HepG2 (cell line): ENCODE results near the gene AIFM1. TPM values are rescaled to one million over a fixed set of nuclear protein-coding genes. Genes with fewer than 3 reads are reported as not detected.

Experiments used
- ATAC-seq: fragments of 200-7000 bp; cut with Tn5 transposase; 3 replicates; pipeline ENCODE4 v1.9.1; 2020; ENCODE audit warnings: mild to moderate bottlenecking, moderate library complexity
- BruUV-seq: library from RNA; stranded (reverse); fragments of 400-500 nt; replicated peaks from 2 replicates; lab custom pipeline; 2021; lab: Mats Ljungman, UMichigan
- CTCF ChIA-PET: fragments of 300-600 bp; formaldehyde crosslinking; extraction: SDS; loops from one replicate; lab custom pipeline; 2021; ENCODE audit warnings: low total read pairs, inconsistent platforms, low intra/inter-chr PET ratio; lab: Yijun Ruan, JAX
- POLR2A ChIA-PET: fragments of 350-600 bp; sonication (Branson Sonifier 250); formaldehyde crosslinking; loops from one replicate; lab custom pipeline; 2020; ENCODE audit warnings: antibody characterized with exemption, inconsistent platforms; lab: Yijun Ruan, JAX
- DNase-seq: peaks from one replicate; pipeline ENCODE4 v3.0.0-alpha.2; 2015; ENCODE audit warnings: low spot score
- FAIRE-seq: peaks from 3 replicates; lab custom pipeline; 2011; peaks lifted over from hg19 to GRCh38; lab: Jason Lieb, UNC
- H2AFZ ChIP-seq: one replicate; pipeline ENCODE4 v1.6.1; 2011; ENCODE audit warnings: low read length, inconsistent platforms
- H3K27ac ChIP-seq: fragments of 300-600 bp; 3 replicates; pipeline ENCODE4 v1.8.0; 2011; ENCODE audit warnings: mixed run types, mild to moderate bottlenecking, mixed read lengths, low read length, inconsistent platforms; ENCODE audit not compliant: insufficient read depth; ENCODE audit errors: extremely low read length
- H3K27me3 ChIP-seq, 2 experiments: fragments of 200-600 bp in 1 of 2; 2 replicates in 1 of 2; 3 replicates in 1 of 2; pipeline versions ENCODE4 v1.6.0 to v1.8.0; 2011; ENCODE audit warnings: low read length in 2 of 2, mild to moderate bottlenecking in 2 of 2, moderate library complexity in 2 of 2, inconsistent platforms in 1 of 2; ENCODE audit not compliant: insufficient read depth in 2 of 2, control insufficient read depth in 1 of 2
- H3K36me3 ChIP-seq, 2 experiments: fragments of 200-600 bp in 1 of 2; replicated peaks in 1 of 2; 2 replicates in 1 of 2; 3 replicates in 1 of 2; pipeline versions ENCODE4 v1.5.1 to v1.8.0; 2011; ENCODE audit warnings: low read length in 2 of 2, inconsistent platforms in 1 of 2; ENCODE audit not compliant: insufficient read depth in 2 of 2, control insufficient read depth in 1 of 2
- H3K4me1 ChIP-seq: 2 replicates; pipeline ENCODE4 v1.5.1; 2012; ENCODE audit warnings: low read length, inconsistent platforms; ENCODE audit not compliant: insufficient read depth
- H3K4me2 ChIP-seq: 2 replicates; pipeline ENCODE4 v1.6.0; 2011; ENCODE audit warnings: low read depth, low read length, inconsistent platforms
- H3K4me3 ChIP-seq, 3 experiments: fragments of 200-600 bp in 1 of 3; sonication (generic), shearing (Covaris generic) in 1 of 3; replicated peaks in 1 of 3; 2 replicates each; pipeline ENCODE4 v1.5.1; 2011 to 2016; ENCODE audit warnings: low read length in 3 of 3, inconsistent platforms in 2 of 3, low read depth in 2 of 3, mild to moderate bottlenecking in 2 of 3, control low read depth in 1 of 3, mixed read lengths in 1 of 3; ENCODE audit not compliant: insufficient read depth in 1 of 3
- H3K79me2 ChIP-seq: one replicate; pipeline ENCODE4 v1.6.1; 2011; ENCODE audit warnings: low read length, inconsistent platforms; ENCODE audit not compliant: insufficient read depth
- H3K9ac ChIP-seq: 2 replicates; pipeline ENCODE4 v1.6.0; 2011; ENCODE audit warnings: mild to moderate bottlenecking, low read depth, low read length, inconsistent platforms; ENCODE audit not compliant: insufficient read depth
- H3K9me3 ChIP-seq: 2 replicates; pipeline ENCODE4 v1.5.1; 2012; ENCODE audit warnings: mild to moderate bottlenecking, low read length
- H4K20me1 ChIP-seq: 2 replicates; pipeline ENCODE4 v1.6.0; 2011; ENCODE audit warnings: inconsistent platforms, mild to moderate bottlenecking, low read length, moderate library complexity; ENCODE audit not compliant: insufficient read depth
- DNMT3B ChIP-seq: conservative IDR thresholded peaks from 2 replicates; pipeline ENCODE4 v1.6.1; 2016; ENCODE audit warnings: missing biosample characterization, control low read depth
- GABPA ChIP-seq, 2 experiments: IDR thresholded peaks; 2 replicates each; pipeline ENCODE4 v1.6.1; 2011 to 2016; ENCODE audit warnings: low read depth in 2 of 2, low read length in 1 of 2, missing biosample characterization in 1 of 2, missing genetic modification characterization in 1 of 2
- MATR3 ChIP-seq: sonication (generic); formaldehyde crosslinking; IDR thresholded peaks from 2 replicates; pipeline ENCODE4 v1.4.0; 2020; ENCODE audit warnings: missing genetic modification reagents
- NFAT5 ChIP-seq: sonication (generic); formaldehyde crosslinking; IDR thresholded peaks from 2 replicates; pipeline ENCODE4 v1.4.0; 2020; ENCODE audit warnings: missing genetic modification reagents
- SYNCRIP ChIP-seq: fragments of 200-400 bp; formaldehyde crosslinking; IDR thresholded peaks from 2 replicates; pipeline ENCODE4 v1.6.1; 2018; ENCODE audit warnings: mild to moderate bottlenecking, low read depth, low read length; ENCODE audit not compliant: insufficient read depth
- ZBTB1 ChIP-seq: sonication (generic); formaldehyde crosslinking; IDR thresholded peaks from 2 replicates; pipeline ENCODE4 v1.4.0; 2020; ENCODE audit warnings: missing genetic modification reagents, borderline replicate concordance
- ZNF275 ChIP-seq: sonication (generic); formaldehyde crosslinking; IDR thresholded peaks from 2 replicates; pipeline ENCODE4 v1.8.0; 2022; ENCODE audit warnings: missing genetic modification reagents, mild to moderate bottlenecking, inconsistent platforms, borderline replicate concordance
- ZNF441 ChIP-seq: sonication (generic); formaldehyde crosslinking; IDR thresholded peaks from 2 replicates; pipeline ENCODE4 v1.7.0; 2021; ENCODE audit warnings: missing genetic modification reagents, borderline replicate concordance
- ZNF549 ChIP-seq: sonication (generic); formaldehyde crosslinking; IDR thresholded peaks from 2 replicates; pipeline ENCODE4 v1.5.0; 2020; ENCODE audit warnings: missing genetic modification reagents
- ZSCAN21 ChIP-seq: sonication (generic); formaldehyde crosslinking; IDR thresholded peaks from 2 replicates; pipeline ENCODE4 v1.8.0; 2022; ENCODE audit warnings: mild to moderate bottlenecking, missing genetic modification reagents, moderate library complexity, borderline replicate concordance
- WGBS: methylation state at CpG from one replicate; pipeline ENCODE4 v1.1.6; 2017; ENCODE audit warnings: low lambda C conversion rate; 5-methylcytosine and 5-hydroxymethylcytosine counted together
- in situ Hi-C: cut with HindIII; loops from 2 replicates; pipeline ENCODE4 v1.10.0; 2017; ENCODE audit warnings: low pct_unique_long_range_greater_than_20kb; ENCODE audit not compliant: extremely low pct_ligation_motif_present
- intact Hi-C: fragments of 100-400 bp; cut with micrococcal nuclease; formaldehyde crosslinking; loops from one replicate; pipeline ENCODE4 v1.10.0; 2022; ENCODE audit not compliant: unreplicated experiment
- polyA plus RNA-seq, 8 experiments: library from polyadenylated mRNA; depleted of rRNA in 3 of 8; stranded (reverse) in 7 of 8; unstranded in 1 of 8; fragments of >200 nt; fragmentation: Illumina TruSeq in 4 of 8; extraction: Trizol in 4 of 8; gene quantifications; 2 replicates each; pipeline versions ENCODE4 v1.2.1 to v1.2.3, GENCODE V29; 2011 to 2016; ENCODE audit warnings: low read depth in 4 of 8, missing spikeins in 1 of 8, mixed read lengths in 1 of 8; ENCODE audit not compliant: insufficient read depth in 1 of 8
- total RNA-seq, 5 experiments: library from RNA; depleted of rRNA; stranded (reverse); fragments of >200 nt; fragmentation: Illumina TruSeq; extraction: Trizol; gene quantifications; 2 replicates each; pipeline ENCODE4 v1.2.3, GENCODE V29; 2016; ENCODE audit warnings: low read depth in 1 of 5
- TF ChIP-seq, protein P1 (sequence below): sonication (generic); formaldehyde crosslinking; IDR thresholded peaks from 2 replicates; pipeline ENCODE4 v1.8.1; 2023; ENCODE audit warnings: mild to moderate bottlenecking, missing genetic modification reagents

AIFM1 gene
- total and polyA plus RNA-seq, 2 of the 13 experiments (the other 11 are each of a cell fraction or from before 2014, with no cell fraction given) = 42.8 to 46.9 TPM

DNA sequence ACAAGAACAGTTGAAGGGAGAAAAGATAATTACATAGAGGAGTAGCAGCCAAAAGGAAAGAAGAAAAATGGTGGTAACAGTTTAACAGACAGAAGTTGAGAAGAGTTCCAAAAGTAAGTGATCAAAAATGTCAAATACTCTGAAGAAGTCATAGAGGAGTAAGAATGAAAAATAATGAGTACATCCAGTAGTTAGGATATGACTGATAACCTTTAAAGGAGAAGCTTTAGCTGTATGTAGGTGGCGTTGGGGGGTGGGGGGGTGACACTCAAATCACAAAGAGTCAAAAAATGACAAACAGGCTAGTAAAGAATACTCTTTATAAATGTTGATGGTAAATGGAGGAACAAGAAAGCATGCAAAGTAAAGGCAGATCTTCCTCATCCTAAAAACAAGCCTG lies 46.7 kb upstream of the AIFM1 start (continued):
- TF ChIP-seq NFAT5 (CRISPR knock-in tag) (no peak), ZNF549 (CRISPR knock-in tag) (no peak), MATR3 (CRISPR knock-in tag) (no peak)
- TF ChIP-seq, protein P1, sequence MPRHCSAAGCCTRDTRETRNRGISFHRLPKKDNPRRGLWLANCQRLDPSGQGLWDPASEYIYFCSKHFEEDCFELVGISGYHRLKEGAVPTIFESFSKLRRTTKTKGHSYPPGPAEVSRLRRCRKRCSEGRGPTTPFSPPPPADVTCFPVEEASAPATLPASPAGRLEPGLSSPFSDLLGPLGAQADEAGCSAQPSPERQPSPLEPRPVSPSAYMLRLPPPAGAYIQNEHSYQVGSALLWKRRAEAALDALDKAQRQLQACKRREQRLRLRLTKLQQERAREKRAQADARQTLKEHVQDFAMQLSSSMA (CRISPR knock-in tag) = no peak

GRCh38 chrX:130211415-130212186 lies 46.0 kb upstream of the AIFM1 start:
- 98% methylated on average over 4 of the region's 4 CpGs for WGBS
- Histone ChIP-seq H3K4me3 (no peak overlapping the region), H3K4me2 (no peak overlapping the region), H4K20me1 (no peaks in the 10 kb centered on the region), H3K4me1 (no peaks in the 10 kb centered on the region), H3K27ac (no peak overlapping the region), H3K9me3 (no peaks in the 10 kb centered on the region), H2AFZ (no peak overlapping the region), H3K27me3 (no peaks in the 10 kb centered on the region), H3K9ac (no peak overlapping the region), H3K36me3 (peaks cover 0 to 1% of the 10 kb centered on the region in 2 experiments; a peak in 2 of 5 replicates), H3K79me2 (no peaks in the 10 kb centered on the region)
- no peak for FAIRE-seq
- intact Hi-C loops (no loop called here), in situ Hi-C loops (no loop called here)
- ATAC-seq = no peak
- no TSS peak for BruUV-seq
- ChIA-PET POLR2A (no interaction called here), CTCF (no interaction called here)
- DNase-seq = no peak
- TF ChIP-seq DNMT3B (CRISPR knock-in tag) (no peak), ZSCAN21 (CRISPR knock-in tag) (no peak), ZNF275 (CRISPR knock-in tag) (no peak), ZNF441 (CRISPR knock-in tag) (no peak), SYNCRIP (no peak), ZBTB1 (no peak), GABPA (IDR thresholded peaks at IDR 0.05; ENCODE audit: low read depth, low read length) (no peak), GABPA (CRISPR knock-in tag; IDR thresholded peaks at IDR 0.05; ENCODE audit: low read depth) (no peak)
